Liver (tissue), 9 donors: Measurements from ENCODE around the gene SPTBN2. TPM values are rescaled to one million over a fixed set of nuclear protein-coding genes. Genes with fewer than 3 reads are reported as not detected.

Experiments used
- DNase-seq: peaks from one replicate; pipeline ENCODE4 v3.0.0-alpha.2; 2017; ENCODE audit warnings: low spot score
- H3K27ac ChIP-seq, 2 donors: one replicate each; pipeline ENCODE4 v1.7.0; 2013; ENCODE audit warnings: inconsistent platforms in 2 of 2, low read length in 2 of 2, control low read depth in 1 of 2, low read depth in 1 of 2, mild to moderate bottlenecking in 1 of 2
- H3K27me3 ChIP-seq, 4 donors: one replicate each; pipeline versions ENCODE4 v1.6.1 to v1.7.0; 2013; ENCODE audit warnings: low read length in 3 of 4, inconsistent platforms in 1 of 4, mild to moderate bottlenecking in 1 of 4, moderate library complexity in 1 of 4; ENCODE audit not compliant: control insufficient read depth in 4 of 4, insufficient read depth in 4 of 4
- H3K36me3 ChIP-seq, 4 donors: one replicate each; pipeline versions ENCODE4 v1.6.1 to v1.7.0; 2013; ENCODE audit warnings: low read length in 3 of 4, mild to moderate bottlenecking in 3 of 4, low read depth in 1 of 4, moderate library complexity in 1 of 4; ENCODE audit not compliant: control insufficient read depth in 4 of 4, insufficient read depth in 3 of 4
- H3K4me1 ChIP-seq, 4 donors: one replicate each; pipeline versions ENCODE4 v1.6.1 to v1.7.0; 2013; ENCODE audit warnings: low read length in 3 of 4, mild to moderate bottlenecking in 3 of 4, moderate library complexity in 1 of 4; ENCODE audit not compliant: control insufficient read depth in 4 of 4, insufficient read depth in 4 of 4
- H3K4me3 ChIP-seq, 3 donors: one replicate each; pipeline versions ENCODE4 v1.6.1 to v1.7.0; 2013; ENCODE audit warnings: low read length in 3 of 3, control low read depth in 1 of 3, low read depth in 1 of 3, mild to moderate bottlenecking in 1 of 3
- H3K9ac ChIP-seq, 2 donors: one replicate each; pipeline ENCODE4 v1.7.0; 2013; ENCODE audit warnings: low read length in 2 of 2, mild to moderate bottlenecking in 2 of 2, moderate library complexity in 2 of 2, control low read depth in 1 of 2, low read depth in 1 of 2
- H3K9me3 ChIP-seq, 4 donors: one replicate each; pipeline versions ENCODE4 v1.6.1 to v1.7.0; 2013; ENCODE audit warnings: low read length in 3 of 4; ENCODE audit not compliant: control insufficient read depth in 4 of 4
- ATF3 ChIP-seq: IDR thresholded peaks from 2 replicates; pipeline ENCODE4 v1.6.1; 2016; ENCODE audit warnings: antibody characterized with exemption
- CTCF ChIP-seq: fragments of 150-350 bp; IDR thresholded peaks from 2 replicates; pipeline ENCODE4 v1.5.1; 2017; ENCODE audit warnings: improper control_type of control experiment, low read depth, low read length; ENCODE audit not compliant: missing input control
- EGR1 ChIP-seq, 2 donors: IDR thresholded peaks; 2 replicates each; pipeline ENCODE4 v1.6.1; 2016 to 2018; ENCODE audit warnings: antibody characterized with exemption in 2 of 2, low read depth in 2 of 2
- FOXA1 ChIP-seq: IDR thresholded peaks from 2 replicates; pipeline ENCODE4 v1.6.1; 2016; ENCODE audit warnings: antibody characterized with exemption
- FOXA2 ChIP-seq: IDR thresholded peaks from 2 replicates; pipeline ENCODE4 v1.6.1; 2016; ENCODE audit warnings: antibody characterized with exemption
- GABPA ChIP-seq, 2 donors: IDR thresholded peaks in 1 of 2; conservative IDR thresholded peaks in 1 of 2; 2 replicates each; pipeline ENCODE4 v1.6.1; 2016; ENCODE audit warnings: antibody characterized with exemption in 2 of 2, mild to moderate bottlenecking in 1 of 2, moderate library complexity in 1 of 2
- HNF4A ChIP-seq, 2 donors: conservative IDR thresholded peaks; 2 replicates each; pipeline ENCODE4 v1.6.1; 2016; ENCODE audit warnings: antibody characterized with exemption in 2 of 2, mild to moderate bottlenecking in 2 of 2
- HNF4G ChIP-seq: IDR thresholded peaks from 2 replicates; pipeline ENCODE4 v1.6.1; 2016; ENCODE audit warnings: antibody characterized with exemption
- JUND ChIP-seq, 2 donors: IDR thresholded peaks; 2 replicates each; pipeline ENCODE4 v1.6.1; 2016; ENCODE audit warnings: antibody characterized with exemption in 2 of 2
- NR2F2 ChIP-seq: IDR thresholded peaks from 2 replicates; pipeline ENCODE4 v1.6.1; 2016; ENCODE audit warnings: antibody characterized with exemption
- RAD21 ChIP-seq, 2 donors: IDR thresholded peaks; 2 replicates each; pipeline ENCODE4 v1.6.1; 2016; ENCODE audit warnings: antibody characterized with exemption in 2 of 2, mild to moderate bottlenecking in 2 of 2
- REST ChIP-seq: IDR thresholded peaks from 2 replicates; pipeline ENCODE4 v1.6.1; 2016; ENCODE audit warnings: antibody characterized with exemption, mild to moderate bottlenecking
- RXRA ChIP-seq, 2 donors: IDR thresholded peaks; 2 replicates each; pipeline ENCODE4 v1.6.1; 2017 to 2018; ENCODE audit warnings: antibody characterized with exemption in 2 of 2, mild to moderate bottlenecking in 1 of 2
- SP1 ChIP-seq: IDR thresholded peaks from 2 replicates; pipeline ENCODE4 v1.6.1; 2018; ENCODE audit warnings: antibody characterized with exemption, mild to moderate bottlenecking
- TAF1 ChIP-seq: conservative IDR thresholded peaks from 2 replicates; pipeline ENCODE4 v1.6.1; 2016; ENCODE audit warnings: antibody characterized with exemption, mild to moderate bottlenecking
- YY1 ChIP-seq: IDR thresholded peaks from 2 replicates; pipeline ENCODE4 v1.6.1; 2016; ENCODE audit warnings: antibody characterized with exemption, mild to moderate bottlenecking
- ZBTB33 ChIP-seq: IDR thresholded peaks from 2 replicates; pipeline ENCODE4 v1.6.1; 2016; ENCODE audit warnings: antibody characterized with exemption
- WGBS: extraction: QIAGEN DNeasy Blood & Tissue Kit; methylation state at CpG from one replicate; pipeline ENCODE4 v1.1.7; 2013; 5-methylcytosine and 5-hydroxymethylcytosine counted together
- polyA plus RNA-seq, 2 donors: library from polyadenylated mRNA; stranded (reverse) in 1 of 2; unstranded in 1 of 2; fragments of 200-250 nt in 1 of 2; fragments of >200 nt in 1 of 2; fragmentation: Nextera tagmentation in 1 of 2; extraction: Ambion mirVana in 1 of 2; gene quantifications; one replicate each; pipeline versions ENCODE4 v1.2.1 to v1.2.3, GENCODE V29; 2013 to 2015
- total RNA-seq, 2 donors: library from RNA; depleted of rRNA; stranded (reverse); fragments of >200 nt; gene quantifications; one replicate each; pipeline ENCODE4 v1.2.3, GENCODE V29; 2014
- TF ChIP-seq, protein P1 (sequence below): IDR thresholded peaks from 2 replicates; pipeline ENCODE4 v1.6.1; 2016; ENCODE audit warnings: antibody characterized with exemption
- donor health status: healthy.
- donor health status: healthy.
- donor health status: healthy.
- donor health status: healthy.
- donor health status: healthy.

The SPTBN2 gene
- total and polyA plus RNA-seq, 4 donors = 9.6 to 103 (median 22.6) TPM

DNA sequence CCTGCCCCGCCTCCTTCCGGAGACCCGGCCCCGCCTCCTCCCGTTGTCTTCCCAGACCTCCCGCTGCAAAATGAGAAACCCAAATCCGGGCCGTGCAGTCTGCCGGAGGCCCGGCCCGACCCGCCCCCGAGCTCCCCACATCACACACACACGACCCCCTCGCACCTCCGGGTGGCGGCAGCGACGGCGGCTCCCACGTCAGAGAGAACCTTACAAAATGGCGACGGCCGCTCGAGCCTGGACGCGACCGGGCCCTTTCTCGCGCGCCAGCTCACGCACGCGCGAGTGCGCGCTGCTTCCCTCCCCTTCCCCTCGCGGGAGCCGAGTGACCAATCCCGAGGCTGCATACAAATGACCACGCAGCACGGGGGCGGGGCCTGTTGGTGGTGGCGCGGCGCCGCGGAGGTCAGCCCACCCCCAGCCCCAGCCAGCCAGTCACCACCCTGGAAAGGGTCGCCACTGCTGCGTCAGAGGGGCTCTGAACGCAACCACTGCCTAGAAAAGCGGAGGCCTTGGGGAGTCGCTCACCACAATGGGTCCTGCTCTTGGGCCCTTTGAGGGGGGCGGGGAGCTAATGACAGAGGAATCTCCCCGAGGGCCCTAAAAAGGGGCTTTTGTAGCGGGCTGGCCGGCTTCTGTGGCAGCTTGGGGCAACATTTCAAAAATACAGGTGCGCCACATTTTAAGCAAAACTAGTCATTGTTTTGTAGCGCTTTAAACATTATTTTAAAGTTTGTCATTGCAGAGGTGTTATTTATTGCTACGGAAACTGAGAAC is 51.2 kb downstream of the SPTBN2 start, which contains the start of gene RBM4B:
TSS of gene RBM4B (minus strand) at position 289 of the 777 bp plus-strand sequence. CDS start 808 bp downstream, outside the sequence.
- peaks cover 2 to 31% (median 25%) of the 10 kb centered on the region in 4 donors for H3K4me1 ChIP-seq
- no peaks in the 10 kb centered on the region for H3K9me3 ChIP-seq
- H3K36me3 ChIP-seq = peaks cover 0 to 6% (median 0%) of the 10 kb centered on the region in 4 donors
- WGBS = under 1% methylated on average over 61 of the region's 61 CpGs
- H3K27ac ChIP-seq = peak within 1 kb of the TSS; percentile 84 to 97
- peak; percentile 92 for DNase-seq
- H3K4me3 ChIP-seq = peak within 1 kb of the TSS; percentile 80 to 93 (median 87)
- TF ChIP-seq FOXA1 (no peak), RXRA (IDR thresholded peaks at IDR 0.05) (no peak), ZBTB33 (peak; percentile 97), TAF1 (peak; percentile 81), YY1 (peak; percentile 98), HNF4A (conservative IDR thresholded peaks at IDR 0.05) (no peak), ATF3 (no peak), REST (peak; percentile 59), RAD21 (IDR thresholded peaks at IDR 0.05) (peak in 1 of 2 donors; percentile 10), HNF4G (no peak), JUND (IDR thresholded peaks at IDR 0.05) (peak in 1 of 2 donors; percentile 19), SP1 (peak; percentile 78), EGR1 (IDR thresholded peaks at IDR 0.05; ENCODE audit: low read depth in 2 of 2) (peak in 1 of 2 donors; percentile 50), CTCF (no peak), GABPA (IDR thresholded peaks at IDR 0.05 in 1 of 2, conservative IDR thresholded peaks at IDR 0.05 in 1 of 2) (peak in 1 of 2 donors; percentile 49), FOXA2 (no peak), NR2F2 (no peak)
- TF ChIP-seq, protein P1, sequence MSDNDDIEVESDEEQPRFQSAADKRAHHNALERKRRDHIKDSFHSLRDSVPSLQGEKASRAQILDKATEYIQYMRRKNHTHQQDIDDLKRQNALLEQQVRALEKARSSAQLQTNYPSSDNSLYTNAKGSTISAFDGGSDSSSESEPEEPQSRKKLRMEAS = peak; percentile 27
- H3K9ac ChIP-seq = peak within 1 kb of the TSS; percentile 84 to 91
- no peaks in the 10 kb centered on the region for H3K27me3 ChIP-seq
